ENCODE measurements around the gene CD1C.
"Not testable (repeated sequence)": the region's sequence is repeated elsewhere in the genome, so short reads cannot be mapped to it uniquely, and the experiment has no call there.

The CD1C gene

DNA sequence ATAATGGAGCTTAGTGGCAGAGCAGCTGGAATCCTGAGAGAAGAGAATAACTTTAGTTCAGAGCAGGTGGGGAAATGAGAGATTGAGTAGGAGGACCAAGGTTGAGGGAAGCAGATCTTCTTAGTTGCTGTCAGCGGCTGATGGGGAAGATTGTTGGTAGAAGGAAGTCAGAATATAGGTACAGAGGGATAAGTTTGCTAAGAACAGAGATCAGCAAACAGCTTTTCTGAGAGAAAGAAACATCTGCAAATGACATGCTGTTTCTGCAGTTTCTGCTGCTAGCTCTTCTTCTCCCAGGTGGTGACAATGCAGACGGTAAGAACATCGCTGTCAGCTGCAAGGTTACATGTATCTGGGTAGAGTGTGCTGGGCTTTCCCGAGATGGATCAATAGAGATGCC lies at the start of gene CD1C:
CD1C (plus strand) TSS at position 113 of the 400 bp plus-strand sequence; CDS start at position 255, 142 bp downstream.
- no peak for DNase-seq (ENCODE audit: low read depth)

DNA sequence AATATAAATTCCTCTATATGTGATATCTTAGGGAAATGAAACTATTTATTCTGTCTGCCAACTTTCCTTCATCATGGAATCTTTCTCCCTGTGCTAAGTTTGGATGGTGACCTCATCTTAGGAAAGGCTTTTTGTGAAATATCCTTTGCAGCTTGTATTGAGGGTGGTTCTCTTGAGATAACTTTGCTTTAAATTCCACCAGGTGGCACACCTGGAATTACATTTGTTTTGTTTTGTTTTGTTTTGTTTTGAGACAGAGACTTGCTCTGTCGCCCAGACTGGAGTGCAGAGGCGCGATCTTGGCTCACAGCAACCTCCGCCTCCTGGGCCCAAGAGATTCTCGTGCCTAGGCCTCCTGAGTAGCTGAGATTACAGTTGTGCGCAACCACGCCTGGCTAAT lies 43.1 kb upstream of the CD1C start:
- no peak for DNase-seq (ENCODE audit: low read depth)

DNA sequence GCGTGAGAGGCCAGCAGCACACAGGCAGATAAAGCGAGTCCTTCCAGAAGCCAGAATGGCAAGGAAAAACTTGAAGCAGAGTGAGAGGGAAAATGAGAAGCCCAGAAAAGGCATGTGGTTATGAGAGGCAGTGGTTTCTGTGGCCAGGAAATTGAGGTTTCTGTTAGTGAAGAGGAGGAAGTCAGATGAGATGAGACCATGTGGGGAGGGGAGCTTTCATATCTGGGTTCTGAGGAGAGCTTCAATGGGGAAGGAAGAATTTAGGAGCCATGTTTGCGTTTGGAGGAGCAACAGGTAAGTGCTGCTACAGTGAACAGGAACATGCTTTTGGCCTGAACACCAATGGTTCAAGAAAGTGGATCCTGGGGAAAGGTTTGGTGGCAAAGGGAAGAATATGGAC lies 41.6 kb upstream of the CD1C start:
- DNase-seq (ENCODE audit: low read depth) = no peak

DNA sequence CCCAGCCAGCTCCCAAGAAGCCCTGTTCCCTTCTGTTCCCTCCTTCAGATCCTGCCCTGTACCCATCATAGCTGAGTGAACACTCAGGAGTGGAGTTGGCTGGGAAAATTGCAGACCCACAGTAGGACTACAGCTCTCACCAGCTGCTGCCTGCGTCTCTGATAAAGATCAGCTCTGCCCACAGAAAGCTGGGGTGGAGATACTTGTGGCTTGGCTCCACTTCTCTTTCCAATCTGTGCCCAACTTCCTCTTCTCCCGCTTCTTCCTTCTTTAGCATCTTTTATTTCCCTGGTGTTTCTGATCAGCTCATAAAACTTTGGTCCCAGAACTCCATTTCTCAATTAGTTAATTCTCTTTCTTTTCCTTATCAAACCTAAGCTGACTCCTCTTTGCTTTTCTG lies 41.0 kb upstream of the CD1C start:
- DNase-seq (ENCODE audit: low read depth) = no peak

DNA sequence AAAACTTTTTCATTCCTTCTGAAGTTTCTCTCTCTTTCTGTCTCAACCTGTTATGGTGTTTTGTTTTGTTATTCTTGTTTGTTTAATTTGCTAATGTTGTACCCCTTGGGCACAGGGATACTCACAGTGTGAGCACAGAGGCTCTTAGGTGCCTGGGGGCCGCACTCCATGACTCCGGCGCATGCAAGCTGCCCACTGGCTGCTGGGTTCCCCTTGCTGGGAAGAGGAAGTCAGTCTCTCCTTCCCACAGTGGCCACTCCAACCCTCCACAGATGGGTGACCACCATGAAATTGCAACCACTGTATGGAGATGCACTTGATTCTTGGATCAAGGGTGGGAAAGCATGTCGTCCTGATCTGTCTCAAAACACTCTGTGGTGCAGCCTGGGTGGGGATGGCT lies 40.1 kb upstream of the CD1C start:
- no peak for DNase-seq (ENCODE audit: low read depth)

DNA sequence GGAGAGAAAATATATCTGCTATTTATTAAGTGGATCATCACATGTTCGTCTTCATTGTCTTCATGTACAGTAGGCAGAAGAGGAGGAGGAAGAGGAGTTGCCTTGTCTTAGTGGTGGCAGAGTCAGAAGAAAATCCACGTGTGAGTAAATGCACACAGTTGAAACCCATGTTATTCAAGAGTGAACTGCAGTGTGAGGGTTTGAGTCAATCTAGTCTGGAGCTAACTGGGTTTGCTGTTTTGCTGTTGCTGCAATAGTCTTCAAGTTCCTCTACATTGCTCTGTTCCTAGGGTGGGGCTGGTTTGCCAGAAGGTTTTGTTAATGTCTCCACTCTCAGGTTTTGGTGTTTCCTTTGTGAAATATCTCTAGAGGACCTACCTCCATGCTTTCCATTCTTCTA lies 38.6 kb upstream of the CD1C start:
- DNase-seq (ENCODE audit: low read depth) = no peak

DNA sequence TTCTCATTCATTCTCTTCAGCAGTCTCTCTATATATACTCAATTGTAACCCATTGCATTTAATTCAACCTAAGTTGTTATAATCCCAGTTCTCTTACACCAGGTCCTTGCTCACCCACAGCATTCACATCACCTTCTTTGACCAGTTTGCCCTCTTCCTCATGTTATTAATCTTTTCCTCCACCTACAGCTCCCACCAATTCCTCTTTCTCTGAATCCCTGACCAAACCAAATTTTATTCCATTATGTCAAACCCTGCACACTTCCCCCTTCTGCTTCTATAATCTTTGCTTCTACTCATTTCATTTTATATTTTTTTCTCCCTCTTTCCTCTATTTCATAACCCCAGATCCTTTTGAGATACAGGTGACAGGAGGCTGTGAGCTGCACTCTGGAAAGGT lies 34.1 kb upstream of the CD1C start:
- no peak for DNase-seq (ENCODE audit: low read depth)

DNA sequence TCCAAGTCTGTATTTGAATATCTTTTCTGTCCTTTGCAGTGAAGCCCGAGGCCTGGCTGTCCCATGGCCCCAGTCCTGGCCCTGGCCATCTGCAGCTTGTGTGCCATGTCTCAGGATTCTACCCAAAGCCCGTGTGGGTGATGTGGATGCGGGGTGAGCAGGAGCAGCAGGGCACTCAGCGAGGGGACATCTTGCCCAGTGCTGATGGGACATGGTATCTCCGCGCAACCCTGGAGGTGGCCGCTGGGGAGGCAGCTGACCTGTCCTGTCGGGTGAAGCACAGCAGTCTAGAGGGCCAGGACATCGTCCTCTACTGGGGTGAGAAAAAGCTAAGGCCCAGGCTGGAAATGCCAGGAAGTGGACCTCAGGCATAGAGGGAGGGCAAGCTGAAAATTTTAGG lies 33.0 kb upstream of the CD1C start:
- DNase-seq (ENCODE audit: low read depth) = not testable (repeated sequence)

DNA sequence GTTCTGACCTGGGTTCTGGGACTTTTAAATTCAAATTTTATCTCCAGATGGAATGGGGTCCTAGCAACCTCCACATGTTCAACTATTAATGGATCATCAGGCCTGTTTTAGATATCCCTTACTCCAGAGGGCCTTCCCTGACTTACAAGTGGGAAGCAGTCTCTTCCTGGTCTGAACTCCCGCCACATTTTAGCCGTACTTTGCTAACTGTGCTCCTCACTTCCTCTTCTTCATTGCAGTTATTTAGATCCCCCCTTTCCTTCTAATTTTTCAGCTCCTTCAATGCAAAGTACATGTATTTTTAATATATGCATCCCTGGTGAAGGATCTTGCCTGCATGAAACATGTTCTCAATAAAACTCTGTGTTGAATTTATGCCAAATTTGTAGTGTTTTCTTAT lies 31.8 kb upstream of the CD1C start:
- DNase-seq (ENCODE audit: low read depth) = no peak

DNA sequence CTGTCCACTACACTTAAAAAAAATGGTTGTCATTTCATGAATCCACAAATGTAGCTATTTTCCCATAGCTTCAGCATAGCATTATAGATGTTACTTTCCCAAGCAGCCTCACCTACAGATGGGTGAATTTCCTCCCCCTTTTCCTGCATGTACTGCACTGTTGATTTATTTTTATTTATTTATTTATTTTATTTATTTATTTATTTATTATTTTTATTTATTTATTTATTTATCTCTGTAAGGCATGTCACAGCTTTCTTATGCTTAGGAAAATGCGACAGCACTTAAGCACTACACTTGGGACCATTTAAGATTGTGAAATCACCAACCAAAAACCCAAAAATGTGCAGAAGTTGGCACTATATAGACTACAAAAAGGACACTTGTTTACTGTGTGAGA lies 30.6 kb upstream of the CD1C start:
- no peak for DNase-seq (ENCODE audit: low read depth)

DNA sequence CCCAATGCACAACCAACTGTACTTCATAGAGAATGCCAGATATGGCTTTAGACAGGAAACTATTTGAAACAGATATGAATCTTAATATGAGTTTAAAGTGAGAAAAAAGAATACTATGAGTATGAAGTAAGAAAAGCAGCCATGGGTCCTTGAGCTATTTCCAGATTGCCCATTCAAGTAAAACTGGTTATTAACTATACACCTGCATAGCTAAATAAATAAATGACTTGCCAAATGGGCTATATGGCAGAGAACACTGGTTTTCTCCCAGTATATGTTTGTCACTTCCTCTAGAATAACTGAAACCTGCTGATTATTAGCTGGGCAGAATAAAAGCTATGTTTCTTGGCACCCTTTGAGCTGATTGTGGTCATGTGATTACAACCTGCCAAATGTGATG lies 17.0 kb upstream of the CD1C start:
- DNase-seq (ENCODE audit: low read depth) = no peak

DNA sequence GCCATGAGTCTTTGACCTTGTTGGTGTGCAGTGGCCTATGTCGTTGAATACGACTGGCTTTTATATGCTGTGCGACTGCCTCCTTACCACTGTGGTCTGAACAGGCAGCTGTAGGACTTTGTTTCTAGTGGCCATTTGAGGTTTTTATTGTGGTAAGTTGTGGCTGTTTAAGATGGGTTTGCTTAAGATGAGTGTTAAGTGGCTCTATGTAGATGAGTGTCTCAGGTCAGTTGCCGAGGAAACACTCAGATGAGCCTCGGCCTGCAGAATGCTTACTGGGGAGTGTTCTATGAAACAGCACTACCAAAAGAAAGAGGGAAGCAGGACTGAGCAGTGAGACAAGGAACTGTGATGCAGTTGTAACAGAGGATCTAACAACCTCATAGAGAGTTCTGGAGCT lies 14.9 kb upstream of the CD1C start:
- no peak for DNase-seq (ENCODE audit: low read depth)

DNA sequence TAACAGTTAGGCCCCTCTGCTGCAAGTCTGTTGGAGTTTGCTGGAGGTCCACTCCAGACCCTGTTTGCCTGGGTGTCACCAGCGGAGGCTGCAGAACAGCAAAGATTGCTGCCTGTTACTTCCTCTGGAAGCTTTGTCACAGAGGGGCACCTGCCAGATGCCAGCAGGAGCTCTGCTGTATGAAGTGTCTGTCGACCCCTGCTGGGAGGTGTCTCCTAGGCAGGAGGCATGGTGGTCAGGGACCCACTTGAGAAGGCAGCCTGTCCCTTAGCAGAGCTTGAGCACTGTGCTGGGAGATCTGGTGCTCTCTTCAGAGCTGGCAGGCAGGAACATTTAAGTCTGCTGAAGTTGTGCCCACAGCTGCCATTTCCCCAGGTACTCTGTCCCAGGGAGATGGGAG lies 7.3 kb upstream of the CD1C start:
- not testable (repeated sequence) for DNase-seq (ENCODE audit: low read depth)

DNA sequence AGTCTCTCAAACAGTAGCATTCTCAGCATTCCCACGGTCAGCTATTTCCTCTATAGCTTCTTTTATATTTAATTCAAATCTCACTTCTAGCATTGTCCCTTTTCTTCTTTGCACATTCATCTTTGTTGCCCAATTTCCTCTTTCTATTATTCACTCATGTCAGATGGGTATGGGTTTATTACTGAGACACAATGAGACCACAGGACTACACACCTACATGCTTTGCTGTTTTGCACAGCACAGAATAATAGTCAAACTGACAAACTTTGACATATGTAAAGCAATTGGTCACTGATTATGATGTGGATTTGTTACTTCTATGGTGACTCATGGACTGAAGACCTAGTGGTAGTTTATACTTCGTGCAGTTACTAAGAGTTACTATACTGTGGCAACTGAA lies 5.8 kb upstream of the CD1C start:
- no peak for DNase-seq (ENCODE audit: low read depth)

DNA sequence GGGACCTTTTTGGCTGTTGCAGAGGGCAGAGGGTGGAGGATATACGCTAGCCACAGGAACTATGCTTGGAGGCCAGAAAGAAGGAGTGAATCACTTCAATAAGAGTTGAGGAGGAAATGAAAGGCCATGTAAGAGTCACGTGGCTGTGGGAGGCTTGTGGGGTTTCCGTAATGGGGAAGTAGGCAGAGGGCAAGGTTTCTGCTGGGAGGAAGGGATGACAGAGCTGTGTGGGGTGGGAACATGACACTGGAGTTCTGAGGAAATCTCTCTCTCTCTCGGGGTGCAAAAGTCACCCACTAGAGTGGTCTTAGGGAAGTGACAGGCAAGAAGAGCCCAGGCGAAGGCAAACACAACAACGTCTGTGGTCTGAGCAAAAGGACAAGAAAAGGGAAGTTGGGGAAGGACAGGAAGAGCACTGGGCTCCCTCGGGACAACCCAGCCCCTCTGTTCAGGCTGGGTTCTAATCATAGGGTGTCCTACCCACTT lies 3.9 kb upstream of the CD1C start:
- no peak for DNase-seq (ENCODE audit: low read depth)

DNA sequence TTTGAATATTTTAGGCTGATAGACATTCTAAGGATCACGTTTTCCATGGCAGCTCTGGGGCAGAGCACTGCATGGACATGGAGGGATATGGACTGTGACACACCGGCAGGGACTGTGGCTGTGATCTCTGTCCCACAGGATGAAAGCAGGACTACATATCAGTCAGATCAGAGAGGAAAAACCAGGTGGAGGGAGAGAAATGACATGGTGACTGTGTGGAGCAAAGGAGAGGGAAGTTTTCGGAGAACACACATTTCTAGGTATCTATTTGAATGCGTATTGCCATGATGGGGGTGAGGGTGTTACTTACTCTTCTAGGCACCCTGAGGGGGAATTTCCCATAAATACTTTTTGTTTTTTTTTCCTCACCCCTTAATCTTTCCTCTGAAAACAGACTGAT lies 3.2 kb upstream of the CD1C start:
- no peak for DNase-seq (ENCODE audit: low read depth)

DNA sequence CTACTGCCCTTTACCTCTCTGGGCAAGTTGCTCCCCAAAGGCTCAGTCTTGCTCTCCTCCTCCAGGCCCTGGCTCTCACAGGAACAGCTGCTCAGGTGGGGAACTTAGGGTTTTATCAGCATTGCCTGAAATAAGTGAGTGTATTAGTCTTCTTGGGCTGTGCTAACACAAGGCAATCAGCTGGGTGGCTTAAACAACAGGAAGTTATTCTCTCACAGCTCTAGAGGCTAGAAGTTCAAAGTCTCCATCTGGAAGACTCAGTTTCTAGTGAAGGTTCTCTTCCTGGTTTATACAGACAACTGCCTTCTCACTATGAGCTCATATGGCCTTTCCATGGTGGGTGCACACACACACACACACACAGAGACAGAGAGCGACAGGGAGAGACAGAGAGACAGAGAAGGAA lies 2.8 kb upstream of the CD1C start:
- DNase-seq (ENCODE audit: low read depth) = no peak

DNA sequence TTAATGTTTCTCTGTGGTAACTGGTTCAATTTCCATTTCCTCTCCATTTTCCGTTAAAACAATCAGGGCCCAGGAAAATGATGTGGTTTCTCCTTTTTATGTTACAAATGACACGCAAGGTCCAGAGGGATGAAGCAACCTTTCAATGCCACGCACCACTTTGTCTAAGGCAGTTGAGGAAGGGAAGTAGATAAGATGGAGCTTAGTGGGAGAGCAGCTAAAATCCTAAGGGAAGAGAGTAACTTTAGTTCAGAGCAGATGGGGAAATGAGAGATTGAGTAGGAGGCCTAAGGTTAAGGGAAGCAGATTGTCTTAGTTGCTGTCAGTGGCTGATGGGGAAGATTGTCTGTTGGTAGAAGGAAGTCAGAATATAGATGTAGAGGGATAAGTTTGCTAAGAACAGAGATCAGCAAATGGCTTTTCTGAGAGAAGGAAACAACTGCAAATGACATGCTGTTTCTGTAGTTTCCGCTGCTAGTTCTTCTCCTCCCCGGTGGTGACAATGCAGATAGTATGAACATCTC lies 660 bp downstream of the CD1C start:
- DNase-seq (ENCODE audit: low read depth) = no peak

DNA sequence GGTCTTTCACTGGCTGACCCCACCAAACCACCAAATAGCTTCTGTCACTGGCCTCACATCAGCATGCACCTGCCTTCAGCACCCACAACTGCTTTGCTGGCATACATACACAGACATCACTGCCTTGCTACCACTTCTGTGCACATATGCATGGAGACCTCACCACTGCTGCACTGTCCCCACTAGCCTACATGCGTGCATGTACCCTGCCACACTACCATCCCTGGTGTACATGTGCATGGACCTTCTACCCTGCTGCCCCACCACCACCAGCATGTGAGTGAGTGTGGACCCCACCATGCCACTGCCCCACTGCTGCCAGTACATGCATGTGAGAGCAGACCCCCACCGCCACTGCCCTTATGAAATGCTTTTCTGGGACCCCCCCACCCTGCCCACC lies 6.1 kb downstream of the CD1C start:
- DNase-seq (ENCODE audit: low read depth) = no peak

DNA sequence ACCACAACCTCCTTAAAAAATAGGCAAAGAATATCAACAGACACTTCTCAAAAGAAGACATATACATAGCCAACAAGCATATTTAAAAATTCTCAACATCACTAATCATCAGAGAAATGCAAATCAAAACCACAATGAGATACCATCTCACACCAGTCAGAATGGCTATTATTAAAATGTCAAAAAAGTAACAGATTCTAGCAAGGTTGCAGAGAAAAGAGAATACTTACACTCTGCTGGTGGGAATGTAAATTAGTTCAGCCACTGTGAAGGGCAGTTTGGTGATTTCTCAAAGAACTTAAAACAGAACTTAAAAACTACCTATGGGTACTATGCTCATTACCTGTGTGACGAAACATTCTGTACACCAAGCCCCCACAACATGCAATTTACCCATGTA lies 20.9 kb downstream of the CD1C start:
- no peak for DNase-seq (ENCODE audit: low read depth)

DNA sequence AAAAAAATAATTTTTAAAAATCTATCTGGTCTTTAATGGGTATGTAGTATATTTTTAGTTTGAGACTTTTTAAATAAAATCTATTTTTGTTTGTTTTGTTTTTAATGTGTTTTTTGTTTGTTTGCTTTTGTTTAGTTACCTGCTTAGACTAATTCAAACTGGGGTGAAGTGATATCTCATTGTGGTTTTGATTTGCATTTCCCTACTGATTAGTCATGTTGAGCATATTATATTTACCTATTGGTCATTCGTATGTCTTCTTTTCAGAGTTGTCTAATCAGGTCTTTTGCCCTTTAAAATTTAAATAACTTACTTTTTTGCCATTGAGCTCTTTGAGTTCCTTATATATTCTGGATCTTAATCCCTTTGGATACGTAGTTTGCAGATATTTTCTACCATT lies 21.3 kb downstream of the CD1C start:
- DNase-seq (ENCODE audit: low read depth) = no peak

DNA sequence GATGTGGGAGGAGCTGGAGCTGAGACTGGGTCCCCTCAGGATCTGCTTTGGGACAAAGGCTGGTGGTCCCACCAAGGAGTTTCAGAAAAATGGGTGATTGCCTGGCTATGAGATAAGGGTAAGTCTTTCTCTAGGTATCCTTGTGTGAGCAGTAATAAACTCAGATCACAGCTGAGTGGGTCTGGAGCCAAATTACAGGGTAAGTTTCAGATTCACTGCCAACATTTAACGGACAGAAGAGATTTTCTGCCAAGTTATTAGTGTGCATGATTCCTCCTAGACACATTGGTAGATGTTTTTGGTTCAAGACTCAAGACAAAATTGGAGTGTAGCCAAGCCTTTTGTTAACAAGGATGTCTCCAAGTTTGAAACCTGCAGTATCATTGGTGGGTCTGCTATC lies 34.1 kb downstream of the CD1C start:
- no peak for DNase-seq (ENCODE audit: low read depth)

DNA sequence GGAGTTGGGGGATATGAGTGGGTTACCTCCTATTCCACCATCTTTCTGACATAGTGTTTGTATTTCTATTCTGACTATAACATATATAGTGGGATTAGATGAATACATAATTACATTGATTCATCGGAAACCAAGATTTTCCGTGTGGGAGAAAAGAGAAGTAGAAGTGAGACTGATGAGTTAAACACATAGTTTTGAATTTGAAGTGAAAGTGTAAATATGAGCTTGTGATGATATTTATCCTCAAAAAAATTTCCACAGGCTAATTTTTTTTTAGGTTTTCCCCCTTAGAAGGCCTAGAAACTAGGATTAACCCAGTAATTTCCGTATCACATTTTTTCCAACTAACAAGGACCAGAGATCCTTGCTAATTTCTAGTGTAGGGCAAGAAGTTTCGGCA lies 34.7 kb downstream of the CD1C start:
- DNase-seq (ENCODE audit: low read depth) = no peak

DNA sequence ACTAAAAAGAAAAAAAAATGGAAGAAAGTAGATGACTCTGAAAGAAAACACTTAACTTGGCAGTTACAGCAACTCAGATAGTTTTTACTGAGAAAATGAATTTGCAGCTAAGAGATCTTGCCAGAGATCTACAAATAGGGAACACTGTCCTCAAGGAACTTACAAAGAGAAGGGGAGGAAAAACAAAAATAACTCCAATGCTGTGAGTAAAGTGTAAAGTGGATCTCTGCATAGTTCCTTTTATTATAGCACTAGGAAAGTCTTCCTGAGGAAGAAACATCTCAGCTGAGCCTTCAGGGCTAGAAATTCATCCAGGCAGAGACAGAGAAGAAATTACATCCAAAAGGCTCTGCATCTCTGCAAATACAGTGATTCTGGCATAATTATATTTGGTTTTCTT lies 37.8 kb downstream of the CD1C start:
- no peak for DNase-seq (ENCODE audit: low read depth)

DNA sequence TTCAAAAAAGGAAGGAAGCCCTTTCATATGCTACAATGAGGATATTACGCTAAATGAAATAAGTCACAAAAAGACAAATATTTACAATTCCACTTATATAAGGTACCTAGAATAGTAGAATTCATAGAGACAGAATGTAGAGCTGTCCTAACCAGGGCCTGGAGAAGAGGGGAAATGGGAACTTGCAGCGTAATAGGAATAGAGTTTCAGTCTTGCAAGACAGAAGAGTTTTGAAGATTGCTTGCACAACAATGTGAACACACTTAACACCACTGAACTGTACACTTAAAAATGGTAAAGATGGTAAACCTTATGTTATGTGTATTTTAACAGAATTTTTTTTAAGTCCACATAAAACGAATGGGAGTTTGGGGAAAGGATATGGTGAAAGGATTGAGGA lies 38.7 kb downstream of the CD1C start:
- no peak for DNase-seq (ENCODE audit: low read depth)

Data from HS-27A (cell line).